Chondrocyte (in vitro differentiated cells): ENCODE data around the gene PROX2. TPM values are rescaled to one million over a fixed set of nuclear protein-coding genes. Genes with fewer than 3 reads are reported as not detected.

Experiments used
- DNase-seq: peaks from one replicate; pipeline ENCODE4 v3.0.0; 2021; ENCODE audit warnings: mixed read lengths, low spot score
- H3K27ac Mint-ChIP-seq: one replicate; pipeline ENCODE4 v1.8.0; 2021; ENCODE audit warnings: mild to moderate bottlenecking, moderate library complexity, mixed read lengths; ENCODE audit not compliant: unreplicated experiment
- H3K27me3 Mint-ChIP-seq: 2 replicates; pipeline ENCODE4 v1.8.0; 2021; ENCODE audit warnings: low read depth, mixed read lengths
- H3K36me3 Mint-ChIP-seq: 2 replicates; pipeline ENCODE4 v1.8.0; 2021; ENCODE audit warnings: low read depth, mixed read lengths
- H3K4me1 Mint-ChIP-seq: 2 replicates; pipeline ENCODE4 v1.8.0; 2021; ENCODE audit warnings: low read depth, mild to moderate bottlenecking, mixed read lengths
- H3K4me3 Mint-ChIP-seq: one replicate; pipeline ENCODE4 v1.8.0; 2021; ENCODE audit warnings: mild to moderate bottlenecking, moderate library complexity, mixed read lengths; ENCODE audit not compliant: unreplicated experiment
- H3K9me3 Mint-ChIP-seq: 2 replicates; pipeline ENCODE4 v1.8.0; 2021; ENCODE audit warnings: low read depth, mixed read lengths
- CTCF ChIP-seq: fragments of 200-600 bp; sonication (generic); IDR thresholded peaks from 2 replicates; pipeline ENCODE4 v1.5.0; 2021; ENCODE audit warnings: antibody characterized with exemption, mild to moderate bottlenecking, moderate library complexity
- total RNA-seq: library from RNA; stranded (reverse); gene quantifications from 3 replicates; pipeline ENCODE4 v1.2.1, GENCODE V29; 2021

PROX2 gene
- total RNA-seq, 1 donor from 2014 or later, result not detected

GRCh38 chr14:74826574-74826973 lies 49.4 kb downstream of the PROX2 start:
- no peak for TF ChIP-seq CTCF
- Mint-ChIP-seq H3K4me3 (no peak overlapping the region), H3K27ac (no peak overlapping the region), H3K27me3 (no peaks in the 10 kb centered on the region), H3K4me1 (no peaks in the 10 kb centered on the region), H3K36me3 (peaks cover 19% of the 10 kb centered on the region), H3K9me3 (no peaks in the 10 kb centered on the region)
- no peak for DNase-seq

Other genes with a start within 250 kb of the PROX2 start
- 34.7 to 50.2 TPM (median 35.9 TPM) in 3 replicates for gene AREL1, start 163.1 kb downstream of the PROX2 start, total RNA-seq
- 51.7 to 67.7 TPM (median 52.9 TPM) in 3 replicates for gene FCF1, start 163.0 kb downstream of the PROX2 start, total RNA-seq
- gene YLPM1, start 112.8 kb downstream of the PROX2 start, total RNA-seq, result 51.3 to 85.0 TPM (median 51.8 TPM) in 3 replicates
- 70.4 to 78.0 TPM (median 74.5 TPM) in 3 replicates for gene DLST, start 5.8 kb upstream of the PROX2 start, total RNA-seq
- 0.82 to 6.5 TPM (median 5.8 TPM) in 3 replicates for gene RPS6KL1, start 47.1 kb upstream of the PROX2 start, total RNA-seq
- 2.0 to 3.2 TPM (median 2.3 TPM) in 3 replicates for gene PGF, start 79.5 kb upstream of the PROX2 start, total RNA-seq
- 35.7 to 38.4 TPM (median 37.1 TPM) in 3 replicates for gene EIF2B2, start 126.8 kb upstream of the PROX2 start, total RNA-seq
- 18.7 to 21.3 TPM (median 21.2 TPM) in 3 replicates for gene MLH3, start 175.3 kb upstream of the PROX2 start, total RNA-seq
- 4.2 to 11.7 TPM (median 6.8 TPM) in 3 replicates for gene ACYP1, start 187.9 kb upstream of the PROX2 start, total RNA-seq
- gene ZC2HC1C, start 193.5 kb upstream of the PROX2 start, total RNA-seq, result 0.31 to 0.62 TPM (median 0.48 TPM) in 3 replicates